H1 (cell line): ENCODE results near the gene COMP. TPM values are rescaled to one million over a fixed set of nuclear protein-coding genes. Genes with fewer than 3 reads are reported as not detected.
A peak's percentile ranks its signal among the peaks of the same experiment; 100 is the strongest.

Source experiments
- CTCF ChIA-PET: fragments of 300-600 bp; sonication (Branson Sonifier 250); formaldehyde crosslinking; loops from one replicate; lab custom pipeline; 2021; ENCODE audit not compliant: partially characterized antibody; lab: Charles Lee
- POLR2A ChIA-PET: fragments of 300-600 bp; sonication (Branson Sonifier 250); formaldehyde crosslinking; loops from one replicate; lab custom pipeline; 2021; ENCODE audit warnings: inconsistent platforms; ENCODE audit not compliant: partially characterized antibody; lab: Charles Lee
- DNase-seq, 2 experiments: peaks; one replicate each; pipeline versions ENCODE4 v3.0.0 to v3.0.0-alpha.2; 2010 to 2022; ENCODE audit warnings: low spot score in 2 of 2, low read depth in 1 of 2, mixed read lengths in 1 of 2
- FAIRE-seq: peaks from 2 replicates; lab custom pipeline; 2011; peaks lifted over from hg19 to GRCh38; lab: Jason Lieb, UNC
- H2AFZ ChIP-seq: 2 replicates; pipeline ENCODE4 v1.8.1; 2012; ENCODE audit warnings: low read length, inconsistent platforms
- H2AK5ac ChIP-seq: 2 replicates; pipeline ENCODE4 v1.6.1; 2013; ENCODE audit warnings: low read depth, low read length
- H2BK120ac ChIP-seq: replicated peaks from 2 replicates; pipeline ENCODE3; 2013; ENCODE audit warnings: low read depth, low read length, inconsistent platforms
- H2BK12ac ChIP-seq: 2 replicates; pipeline ENCODE4 v1.6.1; 2013; ENCODE audit warnings: low read depth, low read length
- H2BK15ac ChIP-seq: 2 replicates; pipeline ENCODE4 v1.6.1; 2013; ENCODE audit warnings: low read length
- H2BK20ac ChIP-seq: 2 replicates; pipeline ENCODE4 v1.6.1; 2013; ENCODE audit warnings: low read length
- H2BK5ac ChIP-seq: 2 replicates; pipeline ENCODE4 v1.6.1; 2013; ENCODE audit warnings: low read depth, low read length
- H3K14ac ChIP-seq: 2 replicates; pipeline ENCODE4 v1.6.1; 2013; ENCODE audit warnings: inconsistent platforms; ENCODE audit not compliant: insufficient read length
- H3K18ac ChIP-seq: 2 replicates; pipeline ENCODE4 v1.6.1; 2013; ENCODE audit warnings: low read length; ENCODE audit errors: extremely low read depth
- H3K23ac ChIP-seq: 2 replicates; pipeline ENCODE4 v1.6.1; 2013; ENCODE audit warnings: inconsistent platforms; ENCODE audit not compliant: insufficient read length
- H3K23me2 ChIP-seq: 2 replicates; pipeline ENCODE4 v1.6.1; 2013; ENCODE audit warnings: low read depth, low read length
- H3K27ac ChIP-seq: 2 replicates; pipeline ENCODE4 v1.6.1; 2011; ENCODE audit warnings: low read depth, low read length, inconsistent platforms
- H3K27me3 ChIP-seq, 4 experiments: replicated peaks in 1 of 4; 1 replicate in 1 of 4; 2 replicates in 3 of 4; pipeline versions ENCODE4 v1.6.1 to v1.8.1; 2011 to 2013; ENCODE audit warnings: low read length in 3 of 4, mild to moderate bottlenecking in 3 of 4, inconsistent platforms in 2 of 4, mixed read lengths in 2 of 4, moderate library complexity in 1 of 4; ENCODE audit not compliant: control insufficient read depth in 3 of 4, insufficient read depth in 3 of 4; ENCODE audit errors: extremely low read depth in 1 of 4
- H3K36me3 ChIP-seq, 4 experiments: 2 replicates each; pipeline versions ENCODE4 v1.6.1 to v1.8.1; 2011 to 2013; ENCODE audit warnings: mild to moderate bottlenecking in 4 of 4, low read length in 3 of 4, moderate library complexity in 2 of 4, control low read depth in 1 of 4, inconsistent platforms in 1 of 4; ENCODE audit not compliant: insufficient read depth in 4 of 4, control insufficient read depth in 2 of 4
- H3K4ac ChIP-seq: replicated peaks from 2 replicates; pipeline ENCODE3; 2013; ENCODE audit warnings: low read length, low read depth, mixed read lengths, inconsistent platforms; ENCODE audit not compliant: insufficient read length
- H3K4me1 ChIP-seq, 4 experiments: replicated peaks in 1 of 4; 1 replicate in 1 of 4; 2 replicates in 3 of 4; pipeline versions ENCODE4 v1.6.1 to v1.8.1; 2011 to 2013; ENCODE audit warnings: low read length in 3 of 4, inconsistent platforms in 2 of 4, mixed read lengths in 1 of 4; ENCODE audit not compliant: insufficient read depth in 4 of 4, control insufficient read depth in 3 of 4
- H3K4me2 ChIP-seq, 2 experiments: 2 replicates each; pipeline versions ENCODE4 v1.6.1 to v1.8.1; 2011 to 2013; ENCODE audit warnings: low read depth in 2 of 2, low read length in 2 of 2, control low read depth in 1 of 2, inconsistent platforms in 1 of 2, mild to moderate bottlenecking in 1 of 2; ENCODE audit not compliant: insufficient read depth in 1 of 2
- H3K4me3 ChIP-seq, 4 experiments: fragments of 200-600, 300-600 bp in 1 of 4; sonication (generic), shearing (Covaris generic), sonication (Bioruptor Twin) in 1 of 4; 2 replicates each; pipeline versions ENCODE4 v1.5.1 to v1.8.1; 2011 to 2016; ENCODE audit warnings: low read length in 4 of 4, low read depth in 3 of 4, control low read depth in 2 of 4, inconsistent platforms in 2 of 4, mild to moderate bottlenecking in 2 of 4, mixed read lengths in 1 of 4, moderate library complexity in 1 of 4; ENCODE audit not compliant: insufficient read depth in 2 of 4; ENCODE audit errors: extremely low read depth in 1 of 4
- H3K56ac ChIP-seq: replicated peaks from 2 replicates; pipeline ENCODE3; 2013; ENCODE audit warnings: low read depth, mild to moderate bottlenecking, mixed read lengths, low read length, inconsistent platforms; ENCODE audit not compliant: insufficient read length
- H3K79me1 ChIP-seq: 2 replicates; pipeline ENCODE4 v1.6.1; 2013; ENCODE audit warnings: low read depth, low read length, control low read depth
- H3K79me2 ChIP-seq, 2 experiments: 2 replicates each; pipeline versions ENCODE4 v1.6.1 to v1.8.1; 2012 to 2013; ENCODE audit warnings: low read length in 2 of 2, mild to moderate bottlenecking in 2 of 2, inconsistent platforms in 1 of 2; ENCODE audit not compliant: insufficient read depth in 2 of 2, control insufficient read depth in 1 of 2
- H3K9ac ChIP-seq, 4 experiments: replicated peaks in 1 of 4; 1 replicate in 1 of 4; 2 replicates in 3 of 4; pipeline versions ENCODE4 v1.6.1 to v1.8.1; 2011 to 2013; ENCODE audit warnings: low read depth in 3 of 4, low read length in 3 of 4, control low read depth in 2 of 4, mild to moderate bottlenecking in 2 of 4, moderate library complexity in 2 of 4, inconsistent platforms in 1 of 4; ENCODE audit errors: extremely low read depth in 1 of 4
- H3K9me3 ChIP-seq, 2 experiments: 2 replicates each; pipeline versions ENCODE4 v1.6.1 to v1.8.1; 2012 to 2013; ENCODE audit warnings: mild to moderate bottlenecking in 2 of 2, moderate library complexity in 2 of 2, control low read depth in 1 of 2, inconsistent platforms in 1 of 2, low read depth in 1 of 2, low read length in 1 of 2, mixed read lengths in 1 of 2; ENCODE audit not compliant: insufficient read depth in 2 of 2
- H4K20me1 ChIP-seq, 2 experiments: replicated peaks in 1 of 2; 2 replicates each; pipeline versions ENCODE3 to v1.8.1; 2011 to 2013; ENCODE audit warnings: inconsistent platforms in 2 of 2, low read length in 2 of 2, mild to moderate bottlenecking in 1 of 2; ENCODE audit not compliant: insufficient read depth in 2 of 2, control insufficient read depth in 1 of 2
- H4K5ac ChIP-seq: 2 replicates; pipeline ENCODE4 v1.6.1; 2013; ENCODE audit warnings: low read length, low read depth, mixed read lengths, inconsistent platforms; ENCODE audit not compliant: insufficient read length
- H4K8ac ChIP-seq: 2 replicates; pipeline ENCODE4 v1.8.0; 2013; ENCODE audit warnings: mild to moderate bottlenecking, moderate library complexity, low read length, inconsistent platforms; ENCODE audit not compliant: insufficient read depth; ENCODE audit errors: extremely low read depth
- H4K91ac ChIP-seq: replicated peaks from 2 replicates; pipeline ENCODE3; 2013; ENCODE audit warnings: low read length, mixed read lengths, inconsistent platforms; ENCODE audit not compliant: insufficient read length
- RXRA ChIP-seq: IDR thresholded peaks from 2 replicates; pipeline ENCODE4 v1.6.1; 2011; ENCODE audit warnings: low read depth, mild to moderate bottlenecking, low read length, moderate library complexity; ENCODE audit not compliant: insufficient read depth
- SIN3A ChIP-seq, 2 experiments: IDR thresholded peaks in 1 of 2; conservative IDR thresholded peaks in 1 of 2; 2 replicates each; pipeline ENCODE4 v1.6.1; 2011 to 2012; ENCODE audit warnings: low read length in 2 of 2, improper control_type of control experiment in 1 of 2, low read depth in 1 of 2, mild to moderate bottlenecking in 1 of 2
- SP4 ChIP-seq: IDR thresholded peaks from 2 replicates; pipeline ENCODE4 v1.6.1; 2012; ENCODE audit warnings: low read length, inconsistent platforms
- WGBS, 2 experiments: shearing (Covaris generic) in 1 of 2; methylation state at CpG; one replicate each; pipeline versions ENCODE4 v1.1.6 to v1.1.7; 2013 to 2015; ENCODE audit warnings: low lambda C conversion rate in 2 of 2, mixed read lengths in 2 of 2, inconsistent platforms in 1 of 2, low coverage in 1 of 2, missing lambda C conversion rate in 1 of 2; ENCODE audit not compliant: insufficient replicate concordance in 2 of 2, insufficient coverage in 1 of 2, insufficient read length in 1 of 2; ENCODE audit errors: extremely low coverage in 1 of 2, missing lambda C conversion rate in 1 of 2; 5-methylcytosine and 5-hydroxymethylcytosine counted together
- polyA plus RNA-seq, 7 experiments: library from polyadenylated mRNA; depleted of rRNA in 3 of 7; stranded (reverse) in 5 of 7; unstranded in 2 of 7; fragments of >200 nt in 5 of 7; fragments of 200-250 nt in 2 of 7; gene quantifications; 1 replicate in 5 of 7; 2 replicates in 1 of 7; 4 replicates in 1 of 7; pipeline versions ENCODE4 v1.2.1 to v1.2.3, GENCODE V29; 2011 to 2013; ENCODE audit warnings: missing spikeins in 2 of 7, mixed read lengths in 2 of 7
- total RNA-seq: library from RNA; stranded (reverse); fragmentation: NEBNext Ultra II Directional; extraction: Animal tissue kit (Norgen Biotek cat#: 25700); gene quantifications from 2 replicates; pipeline ENCODE4 v1.2.1, GENCODE V29; 2021

Gene COMP
- total and polyA plus RNA-seq, 2 of the 8 experiments (the other 6 are each of a cell fraction or from before 2014, with no cell fraction given), result 0.17 TPM

DNA sequence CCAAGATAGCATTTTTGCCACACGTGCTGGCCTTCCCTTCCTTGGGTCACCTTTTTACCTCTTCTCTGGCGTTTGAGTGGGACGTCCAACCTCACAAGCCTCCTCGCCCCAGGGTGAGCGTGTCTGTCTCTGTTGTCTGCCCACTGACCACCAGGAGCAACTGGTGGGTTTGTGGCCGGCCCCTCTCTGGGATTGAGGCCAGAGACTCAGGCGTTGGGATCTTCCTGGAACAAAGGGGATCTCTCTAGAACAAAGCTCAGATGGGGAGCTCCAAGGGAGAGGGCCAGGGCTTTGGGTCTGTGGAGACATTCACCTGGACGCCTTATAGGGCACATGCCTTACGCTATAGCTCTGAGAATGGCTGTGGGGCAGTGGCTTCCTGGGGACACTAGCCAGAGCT, 17.4 kb downstream of the COMP start:
- no peak overlapping the region for H4K91ac ChIP-seq
- H3K36me3 ChIP-seq, result no peaks in the 10 kb centered on the region
- H3K4me3 ChIP-seq, result no peak overlapping the region
- CTCF ChIA-PET, result interaction anchor here (0.5 to 10.9 kb wide), 8 partner anchors 10 to 311 kb away, joined by 3 to 132 read pairs (median 4); partner anchors contain the start of gene COMP
- H3K9me3 ChIP-seq, result no peaks in the 10 kb centered on the region
- DNase-seq, result no peak
- H3K27ac ChIP-seq, result no peak overlapping the region
- H3K14ac ChIP-seq, result no peak overlapping the region
- no peak overlapping the region for H2BK5ac ChIP-seq
- H2BK15ac ChIP-seq, result no peak overlapping the region
- 85% methylated on average over 9 of the region's 9 CpGs; no CpG with 5 or more reads in 1 of the 2 experiments for WGBS, 2 experiments
- no peak overlapping the region for H2BK120ac ChIP-seq
- H2AFZ ChIP-seq, result no peak overlapping the region
- H3K23me2 ChIP-seq, result no peaks in the 10 kb centered on the region
- FAIRE-seq, result no peak
- H3K23ac ChIP-seq, result no peak overlapping the region
- no peak overlapping the region for H3K4me2 ChIP-seq
- no peak overlapping the region for H2BK12ac ChIP-seq
- no peak overlapping the region for H3K9ac ChIP-seq
- no peak overlapping the region for H2AK5ac ChIP-seq
- no peaks in the 10 kb centered on the region for H3K79me2 ChIP-seq
- no peak overlapping the region for H3K18ac ChIP-seq
- H3K56ac ChIP-seq, result no peak overlapping the region
- H3K27me3 ChIP-seq, result peaks cover 10 to 85% (median 67%) of the 10 kb centered on the region in 4 experiments
- POLR2A ChIA-PET, result interaction anchor here (0.7 to 5.5 kb wide), 9 partner anchors 9 to 180 kb away, joined by 3 to 35 read pairs (median 3); partner anchors contain the start of gene UPF1
- H4K5ac ChIP-seq, result no peak overlapping the region
- H4K8ac ChIP-seq, result peak overlapping the region; percentile 79; the same call in 1 of the 2 replicates
- no peak overlapping the region for H2BK20ac ChIP-seq
- H3K79me1 ChIP-seq, result no peaks in the 10 kb centered on the region
- no peak overlapping the region for H3K4ac ChIP-seq
- no peaks in the 10 kb centered on the region; a peak in 1 of 7 replicates for H3K4me1 ChIP-seq
- no peak for TF ChIP-seq SIN3A (conservative IDR thresholded peaks at IDR 0.05 in 1 of 2, IDR thresholded peaks at IDR 0.05 in 1 of 2; ENCODE audit: low read depth in 1 of 2, low read length in 2 of 2)
- no peak for TF ChIP-seq SP4
- no peak for TF ChIP-seq RXRA
- TF ChIP-seq, all 59 proteins: peak for 0
- H4K20me1 ChIP-seq, result peaks cover 10 to 34% of the 10 kb centered on the region in 2 experiments
